Lower leg skin (tissue), 3 donors: Measurements from ENCODE around the gene WBP1L.

Experiments
- POLR2A ChIP-seq, 2 donors: fragments of 450-650 bp; IDR thresholded peaks; one replicate each; pipeline ENCODE4 v1.6.1; 2016 to 2017; ENCODE audit warnings: antibody characterized with exemption in 2 of 2, mild to moderate bottlenecking in 1 of 2, moderate library complexity in 1 of 2
- TF ChIP-seq, protein P1 (sequence below), 3 donors: fragments of 450-650 bp; IDR thresholded peaks; one replicate each; pipeline ENCODE4 v1.5.1; 2016; ENCODE audit warnings: antibody characterized with exemption in 3 of 3, mild to moderate bottlenecking in 3 of 3, moderate library complexity in 2 of 3

- TF ChIP-seq, protein P1, sequence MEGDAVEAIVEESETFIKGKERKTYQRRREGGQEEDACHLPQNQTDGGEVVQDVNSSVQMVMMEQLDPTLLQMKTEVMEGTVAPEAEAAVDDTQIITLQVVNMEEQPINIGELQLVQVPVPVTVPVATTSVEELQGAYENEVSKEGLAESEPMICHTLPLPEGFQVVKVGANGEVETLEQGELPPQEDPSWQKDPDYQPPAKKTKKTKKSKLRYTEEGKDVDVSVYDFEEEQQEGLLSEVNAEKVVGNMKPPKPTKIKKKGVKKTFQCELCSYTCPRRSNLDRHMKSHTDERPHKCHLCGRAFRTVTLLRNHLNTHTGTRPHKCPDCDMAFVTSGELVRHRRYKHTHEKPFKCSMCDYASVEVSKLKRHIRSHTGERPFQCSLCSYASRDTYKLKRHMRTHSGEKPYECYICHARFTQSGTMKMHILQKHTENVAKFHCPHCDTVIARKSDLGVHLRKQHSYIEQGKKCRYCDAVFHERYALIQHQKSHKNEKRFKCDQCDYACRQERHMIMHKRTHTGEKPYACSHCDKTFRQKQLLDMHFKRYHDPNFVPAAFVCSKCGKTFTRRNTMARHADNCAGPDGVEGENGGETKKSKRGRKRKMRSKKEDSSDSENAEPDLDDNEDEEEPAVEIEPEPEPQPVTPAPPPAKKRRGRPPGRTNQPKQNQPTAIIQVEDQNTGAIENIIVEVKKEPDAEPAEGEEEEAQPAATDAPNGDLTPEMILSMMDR (IDR thresholded peaks at IDR 0.05): no peak
- TF ChIP-seq POLR2A (IDR thresholded peaks at IDR 0.05): no peak
These were observed 30.3 kb upstream of the WBP1L start for GRCh38 chr10:102713539-102713813.
